NCI-H2227 (cell line): ENCODE data around the gene CBX6.
"Not testable (repeated sequence)": the region's sequence is repeated elsewhere in the genome, so short reads cannot be mapped to it uniquely, and the experiment has no call there.

ENCODE experiments used
- DNase-seq: peaks from one replicate; lab custom pipeline; 2025; ENCODE audit not compliant: unreplicated experiment; lab: John Stamatoyannopoulos, UW

Gene CBX6

DNA sequence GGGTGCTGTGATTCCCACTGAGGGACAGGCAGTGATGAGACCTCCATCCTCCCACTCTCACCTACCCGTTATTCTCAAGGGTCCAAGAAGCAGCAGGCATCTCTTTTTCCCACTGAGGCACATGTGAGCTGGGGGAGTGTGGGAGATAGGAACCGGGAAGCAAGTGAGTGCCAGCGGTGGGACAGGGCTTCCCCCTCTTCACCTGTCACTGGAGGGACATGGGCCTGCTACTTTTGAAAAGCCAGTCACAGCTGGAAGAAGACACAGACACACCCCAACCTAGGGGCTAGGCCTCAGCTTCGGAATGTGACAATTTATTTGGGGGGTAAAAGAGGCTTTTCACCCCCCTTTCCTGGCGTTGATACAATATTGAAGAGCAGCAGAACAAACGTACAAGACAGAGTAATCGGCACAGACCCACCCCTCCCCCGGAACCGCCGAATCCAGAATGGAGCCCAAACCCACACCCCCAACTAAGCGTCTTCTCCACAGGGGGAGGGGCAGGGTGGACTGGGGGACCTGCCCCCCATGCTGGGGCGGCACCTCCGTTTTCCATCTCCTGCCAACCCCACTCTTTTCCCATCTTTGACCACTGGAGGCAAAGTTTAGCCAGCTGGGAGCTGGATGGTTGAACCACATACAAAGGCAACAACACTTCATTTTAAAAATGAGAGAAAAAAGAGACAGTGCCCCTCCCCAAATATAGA is 10.7 kb downstream of the CBX6 start:
- DNase-seq, result no peak

DNA sequence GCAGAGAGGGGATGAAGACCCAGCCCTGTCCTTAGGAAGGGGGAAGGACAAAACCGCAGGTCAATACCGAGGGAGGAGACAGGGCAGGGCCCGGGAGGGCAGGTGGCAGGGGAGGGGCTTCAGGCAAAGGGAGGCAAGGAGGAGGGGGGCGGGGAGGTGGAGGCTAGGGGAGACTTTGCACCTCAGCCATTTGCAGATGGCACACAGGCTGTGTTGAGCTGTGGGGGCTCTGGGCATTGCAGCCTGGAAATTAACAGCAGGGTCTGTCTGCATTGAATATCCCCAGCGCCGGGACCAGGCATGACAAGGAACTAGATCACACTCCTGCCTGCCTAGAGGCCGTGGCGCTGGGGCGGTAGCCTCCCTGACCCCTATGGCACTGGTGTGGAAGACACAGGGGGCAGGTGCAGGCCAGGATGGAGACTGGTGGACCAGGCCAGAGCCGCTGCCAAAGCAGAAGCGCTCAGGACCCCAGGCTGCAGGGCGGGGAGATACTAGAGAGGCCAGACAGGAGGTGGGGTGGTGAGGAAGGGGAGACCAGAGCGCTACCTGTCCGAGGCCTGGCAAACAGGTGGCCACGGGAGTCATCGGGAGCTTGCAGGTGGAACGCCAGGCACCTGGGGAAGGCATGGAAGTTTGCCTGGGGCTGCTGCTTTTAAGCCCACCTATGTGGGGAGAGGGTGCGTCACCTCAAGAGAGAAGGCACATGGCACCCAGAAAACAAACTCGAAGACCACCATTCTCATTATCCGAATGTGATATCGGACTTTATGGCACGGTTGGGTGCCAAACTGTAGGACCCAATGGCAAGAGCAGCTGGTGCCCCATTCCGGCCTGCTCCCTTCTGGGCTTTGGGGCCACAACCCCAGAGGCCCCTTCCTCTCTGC is 11.5 kb downstream of the CBX6 start:
- no peak for DNase-seq

DNA sequence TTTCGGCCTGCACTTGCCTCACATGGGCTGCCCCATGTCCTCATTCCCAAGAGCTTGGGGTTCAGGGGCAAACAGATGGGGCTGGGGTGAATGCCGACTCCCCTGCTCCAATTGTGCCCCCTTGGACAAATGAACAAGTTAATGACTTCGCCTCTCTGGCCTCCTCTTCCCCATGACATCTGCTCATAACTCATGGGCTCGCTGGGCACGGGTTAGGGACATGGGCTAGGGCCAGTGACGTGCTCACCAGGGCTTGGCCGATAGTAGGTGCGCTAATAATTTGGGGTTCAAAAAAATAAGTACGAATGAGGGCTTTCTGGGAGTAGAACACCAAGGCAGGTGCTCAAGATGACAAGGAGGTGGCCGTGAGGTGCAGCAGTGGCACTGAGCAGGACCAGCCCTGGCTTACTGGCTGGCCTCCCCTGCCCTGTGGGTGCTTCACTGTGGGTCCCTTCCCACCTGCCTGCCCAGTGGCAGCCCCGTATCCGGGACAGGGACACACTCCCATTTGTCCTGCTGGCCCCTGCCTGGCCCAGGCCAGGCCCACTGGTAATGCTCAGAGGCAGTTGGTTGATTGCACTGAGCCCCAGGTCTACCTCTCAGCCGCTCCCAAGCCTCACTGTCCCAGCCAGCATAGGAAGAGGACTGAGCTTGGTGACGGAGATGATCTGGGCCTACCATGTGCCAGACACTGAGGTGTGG is 12.3 kb downstream of the CBX6 start:
- DNase-seq, result no peak

DNA sequence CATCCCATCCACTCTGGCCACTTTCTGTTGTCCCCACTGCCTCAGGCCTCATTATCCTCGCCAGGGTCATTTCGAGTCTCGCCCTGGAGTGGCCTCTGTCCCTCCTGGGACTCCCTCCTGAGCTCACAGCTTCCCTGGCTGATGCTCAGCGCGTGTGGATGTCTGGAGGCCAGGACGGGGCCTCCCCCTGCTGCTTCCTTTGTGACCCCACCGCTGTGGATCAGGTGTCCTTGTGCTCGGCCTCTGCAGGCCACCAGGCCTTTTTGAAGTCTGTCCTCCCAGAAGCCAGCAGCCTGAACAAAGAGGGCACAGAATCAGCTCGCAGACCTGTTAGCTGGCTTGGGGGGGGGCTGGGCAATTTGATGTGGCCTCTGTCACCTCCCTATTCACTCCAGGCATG is 13.5 kb downstream of the CBX6 start:
- no peak for DNase-seq

DNA sequence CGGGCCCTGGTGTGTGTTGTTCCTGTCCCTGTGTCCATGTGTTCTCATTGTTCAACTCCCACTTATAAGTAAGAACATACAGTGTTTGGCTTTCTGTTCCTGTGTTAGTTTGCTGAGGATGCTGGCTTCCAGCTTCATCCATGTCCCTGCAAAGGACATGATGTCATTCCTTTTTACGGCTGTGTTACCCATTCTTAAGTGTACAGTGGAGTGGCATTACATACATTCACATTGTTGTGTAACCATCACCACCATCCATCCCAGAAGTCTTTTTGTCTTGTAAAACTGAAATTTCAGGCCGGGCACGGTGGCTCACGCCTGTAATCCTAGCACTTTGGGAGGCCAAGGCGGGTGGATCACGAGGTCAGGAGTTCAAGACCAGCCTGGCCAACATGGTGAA is 17.5 kb downstream of the CBX6 start:
- DNase-seq, result not testable (repeated sequence)

DNA sequence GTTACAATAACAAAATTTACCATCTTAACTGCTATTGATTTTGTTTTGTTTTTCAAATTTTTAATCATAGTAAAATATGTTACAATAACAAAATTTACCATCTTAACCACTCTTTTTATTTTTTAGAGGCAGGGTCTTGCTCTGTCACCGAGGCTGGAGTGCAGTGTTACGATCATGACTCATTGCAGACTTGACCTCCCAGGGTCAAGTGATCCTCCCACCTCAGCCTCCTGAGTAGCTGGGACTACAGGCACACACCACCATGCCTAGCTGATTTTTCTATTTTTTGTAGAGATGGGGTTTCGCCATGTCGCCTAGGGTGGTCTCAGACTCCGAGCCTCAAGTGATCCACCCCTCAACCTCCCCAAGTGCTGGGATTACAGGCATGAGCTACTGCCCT is 18.1 kb downstream of the CBX6 start:
- not testable (repeated sequence) for DNase-seq

DNA sequence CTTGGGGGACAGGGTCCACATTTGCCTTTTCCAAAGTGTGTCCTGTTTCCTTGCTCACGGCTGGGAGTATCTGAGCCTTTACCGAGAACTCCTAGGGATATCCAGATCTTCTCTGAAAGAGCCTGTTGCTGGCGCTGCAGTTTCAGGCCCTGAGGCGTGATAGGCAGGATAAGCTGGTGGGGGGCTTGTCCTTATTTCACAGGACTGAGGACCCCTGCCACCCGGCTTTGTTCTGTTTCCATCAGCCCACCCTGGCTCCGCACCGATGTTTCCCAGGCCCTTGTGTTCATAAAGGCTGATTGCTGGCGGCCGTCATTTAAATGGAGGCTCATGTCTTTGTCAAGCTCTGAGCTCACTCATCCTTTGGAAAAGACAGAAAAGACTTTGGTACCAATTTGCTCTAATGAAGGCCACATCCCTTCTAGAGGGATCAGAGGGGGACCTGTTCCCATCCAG is 18.8 kb downstream of the CBX6 start:
- DNase-seq, result no peak

DNA sequence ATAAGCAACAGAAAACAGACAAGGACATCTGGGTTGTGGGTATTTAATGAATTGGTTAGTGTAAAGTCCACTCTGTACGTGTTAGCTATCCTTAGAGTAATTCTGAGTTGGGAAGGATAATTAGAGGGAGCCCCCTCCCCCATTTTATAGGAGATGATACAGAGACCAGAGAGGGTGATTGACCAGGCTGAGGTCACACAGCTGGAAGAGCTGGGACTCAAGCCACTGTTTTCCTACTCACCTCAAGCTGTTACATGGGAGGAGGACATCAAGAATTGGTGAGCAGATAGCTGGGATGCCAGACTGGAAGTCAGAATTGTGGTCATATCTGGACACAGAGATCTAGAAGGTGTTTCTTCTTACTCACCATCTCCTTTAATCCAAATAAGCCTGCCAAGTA is 19.5 kb downstream of the CBX6 start:
- DNase-seq, result no peak

DNA sequence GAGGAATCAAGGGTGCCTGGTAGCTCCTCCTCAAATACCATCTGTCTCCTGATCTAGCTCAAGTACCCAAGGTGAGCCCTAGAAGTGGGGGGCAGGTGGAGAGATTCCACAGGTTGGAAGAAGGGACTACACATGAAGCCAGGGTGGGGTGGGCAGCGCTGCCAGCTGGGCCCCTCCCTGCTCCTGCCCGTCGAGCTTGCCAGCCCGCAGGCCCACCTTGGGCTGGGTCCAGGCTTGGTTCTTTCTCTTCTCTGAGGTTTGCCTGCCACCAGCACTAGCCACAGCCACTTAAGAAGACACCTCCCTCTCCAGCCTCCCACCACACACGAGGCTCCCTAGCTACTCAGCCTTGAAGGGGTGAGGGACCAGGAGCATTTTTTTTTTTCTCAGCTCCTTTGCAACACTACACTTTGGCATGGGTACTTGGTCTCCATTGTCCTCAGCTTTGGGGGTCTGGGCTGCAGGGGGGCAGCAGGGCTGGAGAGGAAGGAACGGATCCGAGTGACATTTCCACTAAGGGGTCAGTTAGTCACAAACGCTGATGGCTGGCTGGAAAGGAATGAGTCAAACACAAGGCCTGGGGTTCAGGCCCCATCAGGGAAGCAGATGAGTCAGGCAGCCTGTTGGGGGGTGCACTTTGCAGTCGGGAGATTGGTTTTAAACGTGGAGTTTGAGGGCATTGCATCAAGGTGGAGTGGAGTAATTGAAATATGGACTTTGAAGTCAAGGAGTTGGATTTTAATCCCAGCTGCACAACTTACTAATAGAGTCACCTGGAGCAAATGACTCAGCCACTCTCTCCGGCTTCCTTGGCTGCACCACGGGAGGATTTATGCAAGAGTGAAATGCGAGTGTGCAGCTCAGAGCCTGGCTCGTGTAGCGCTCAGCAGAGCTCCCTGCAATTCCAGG is 20.8 kb downstream of the CBX6 start:
- no peak for DNase-seq

DNA sequence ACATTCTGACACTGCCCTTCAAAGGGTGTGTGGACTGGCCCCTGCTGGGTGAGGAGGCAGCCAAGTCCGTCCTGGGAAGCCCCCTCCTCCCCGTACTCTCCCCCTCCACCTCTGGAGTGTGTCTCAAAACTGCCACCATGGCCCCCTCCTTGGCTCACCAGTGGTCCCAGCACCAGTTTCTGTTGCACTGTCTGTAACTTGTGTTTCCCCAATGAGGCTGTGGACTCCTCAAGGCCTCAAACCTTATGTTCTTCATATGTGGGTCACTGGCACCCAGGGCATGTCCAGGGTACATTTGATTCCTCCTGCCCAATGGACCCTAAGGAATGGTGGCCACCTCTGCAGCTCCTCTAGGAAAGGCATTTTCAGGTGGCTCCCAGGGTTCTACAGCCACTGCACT is 21.6 kb downstream of the CBX6 start:
- DNase-seq, result no peak

DNA sequence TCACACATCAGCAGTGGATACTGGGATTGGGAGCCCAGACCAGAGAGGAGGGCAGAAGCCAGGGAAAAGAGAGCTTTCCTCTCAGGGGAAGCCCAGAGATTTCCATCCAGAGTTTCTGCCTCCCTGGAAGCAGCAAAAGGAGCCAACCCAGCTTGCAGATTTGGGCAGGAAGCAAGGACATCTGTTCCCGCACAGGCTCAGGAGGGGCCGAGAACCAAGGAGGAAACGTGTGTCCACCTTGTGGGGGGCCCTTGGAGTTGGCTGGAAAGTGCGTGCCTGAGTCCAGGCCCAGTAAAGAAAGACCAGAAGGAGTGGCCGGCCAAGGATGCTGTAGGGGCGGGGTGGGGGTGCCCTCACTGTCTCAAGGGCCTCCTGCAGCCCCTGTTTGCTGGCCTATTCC is 22.2 kb downstream of the CBX6 start:
- no peak for DNase-seq

DNA sequence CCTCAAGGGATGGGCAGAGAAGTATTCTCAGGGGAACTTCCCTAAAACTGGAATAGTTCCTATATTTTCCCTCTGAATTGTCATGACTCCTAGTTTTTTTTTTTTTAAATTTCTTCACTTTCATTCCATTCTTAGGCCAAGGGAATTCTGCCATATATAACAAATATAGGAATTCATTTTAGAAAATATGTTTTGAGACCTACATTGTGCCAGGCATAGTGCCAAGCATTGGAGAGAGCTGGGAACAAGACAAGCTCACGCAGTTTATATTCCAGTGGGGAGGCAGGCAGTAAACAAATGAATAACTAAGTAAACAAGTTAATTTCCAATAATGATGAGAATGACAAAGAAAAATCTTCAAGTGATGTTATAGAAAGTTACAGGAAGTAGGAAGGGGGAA is 25.6 kb downstream of the CBX6 start:
- no peak for DNase-seq

DNA sequence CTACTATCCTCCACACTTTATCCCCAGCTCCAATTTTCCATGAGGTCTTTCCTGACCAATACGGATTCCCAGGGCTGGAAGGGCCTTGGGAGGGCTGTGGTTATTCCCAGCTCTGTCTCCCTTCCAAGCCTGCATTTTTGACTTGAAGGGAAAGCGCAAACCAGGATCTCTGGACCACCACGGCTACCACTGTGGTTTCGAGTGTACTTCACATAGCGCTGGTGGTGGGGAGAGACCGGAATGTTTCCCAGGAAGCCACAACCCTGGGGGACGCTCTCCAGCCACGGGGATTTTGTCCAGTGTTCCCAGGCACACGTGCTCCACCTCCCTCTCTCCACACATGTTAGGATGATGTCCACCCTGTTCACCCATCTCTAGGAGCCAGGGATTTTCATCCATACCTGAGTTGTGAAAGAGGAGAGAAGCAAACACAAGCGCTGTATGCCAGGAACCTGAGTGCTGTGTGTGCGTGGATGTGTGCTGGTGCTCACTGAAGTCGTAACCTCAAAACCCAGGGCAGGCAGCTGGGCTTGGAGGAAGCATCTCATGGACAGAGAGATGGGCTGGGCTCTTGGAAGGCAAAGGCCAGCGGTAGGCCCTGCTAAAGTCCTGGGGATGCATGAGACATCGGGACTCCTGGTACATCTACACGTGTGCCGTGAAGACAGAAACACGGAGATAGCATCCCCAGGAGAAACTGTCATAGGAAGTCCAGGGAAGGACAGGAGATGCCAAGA is 26.8 kb downstream of the CBX6 start:
- DNase-seq, result no peak

DNA sequence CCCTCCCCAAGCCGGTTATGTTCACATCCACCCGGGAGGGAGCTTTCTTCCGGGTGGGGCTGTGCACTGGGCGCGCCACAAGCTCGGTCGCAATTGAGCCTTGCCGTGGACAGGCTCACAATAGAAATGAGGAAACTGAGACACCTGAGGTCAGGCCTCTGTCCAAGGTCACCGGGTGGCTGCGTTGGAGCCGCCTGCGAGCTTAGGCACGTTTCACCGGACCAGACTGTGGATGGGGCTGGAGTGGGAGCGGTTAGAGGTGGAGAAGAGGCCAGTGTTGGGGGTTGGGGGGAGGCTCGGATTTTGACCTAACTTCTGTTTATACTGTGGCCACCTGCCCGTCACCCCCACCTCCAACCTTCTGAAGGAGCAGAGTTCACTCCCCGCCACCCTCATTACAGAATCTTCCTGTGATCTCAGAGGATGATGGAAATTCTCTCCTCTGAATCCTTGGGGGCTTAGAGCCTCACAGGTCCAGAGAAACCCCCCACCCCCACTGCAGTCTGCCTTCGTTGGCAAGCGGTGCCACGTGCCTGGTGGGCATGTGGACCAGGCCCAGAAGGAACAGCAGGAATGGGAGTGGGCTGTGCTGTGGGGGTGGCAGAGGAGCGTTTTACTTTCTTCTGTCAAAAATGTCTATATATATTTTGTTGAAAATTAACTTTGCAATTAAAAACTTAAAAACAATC is 27.6 kb downstream of the CBX6 start:
- DNase-seq, result no peak

DNA sequence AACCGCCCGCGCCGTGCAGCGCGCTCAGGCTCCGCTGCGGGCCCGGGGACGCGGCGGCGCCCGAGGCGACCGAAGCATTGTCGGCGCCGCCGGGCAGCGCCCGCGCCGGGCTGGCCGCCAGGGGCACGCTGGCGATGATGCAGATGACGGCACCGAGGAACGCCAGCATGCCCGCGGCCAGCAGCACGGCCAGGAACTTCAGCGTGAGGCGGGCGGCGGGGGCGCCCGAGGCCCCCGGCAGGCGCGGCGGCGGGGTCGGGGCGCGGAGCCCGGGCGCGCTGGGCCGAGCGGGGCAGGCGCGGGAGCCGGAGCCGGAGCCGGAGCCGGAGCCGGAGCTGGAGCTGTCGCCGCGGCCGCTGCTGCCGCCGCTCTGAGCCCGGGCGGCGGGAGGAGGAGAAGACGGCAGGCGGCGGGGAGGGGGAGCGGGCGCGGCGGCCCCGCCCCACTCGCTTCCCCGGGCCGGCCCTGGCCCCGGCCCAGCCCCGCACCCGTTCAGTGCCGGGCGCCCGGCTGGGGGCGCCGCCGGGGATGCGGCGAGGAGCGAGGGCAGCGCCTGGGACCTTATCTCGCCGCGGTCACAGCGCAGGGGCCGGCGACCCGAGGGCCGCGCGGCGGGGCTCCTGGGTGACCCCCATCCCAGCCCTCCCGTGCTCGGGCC is 28.2 kb downstream of the CBX6 start, which contains the start of gene NPTXR:
Gene NPTXR, minus strand, starts transcription at position 372 of the 658 bp plus-strand sequence.
- peak; percentile 79 for DNase-seq

DNA sequence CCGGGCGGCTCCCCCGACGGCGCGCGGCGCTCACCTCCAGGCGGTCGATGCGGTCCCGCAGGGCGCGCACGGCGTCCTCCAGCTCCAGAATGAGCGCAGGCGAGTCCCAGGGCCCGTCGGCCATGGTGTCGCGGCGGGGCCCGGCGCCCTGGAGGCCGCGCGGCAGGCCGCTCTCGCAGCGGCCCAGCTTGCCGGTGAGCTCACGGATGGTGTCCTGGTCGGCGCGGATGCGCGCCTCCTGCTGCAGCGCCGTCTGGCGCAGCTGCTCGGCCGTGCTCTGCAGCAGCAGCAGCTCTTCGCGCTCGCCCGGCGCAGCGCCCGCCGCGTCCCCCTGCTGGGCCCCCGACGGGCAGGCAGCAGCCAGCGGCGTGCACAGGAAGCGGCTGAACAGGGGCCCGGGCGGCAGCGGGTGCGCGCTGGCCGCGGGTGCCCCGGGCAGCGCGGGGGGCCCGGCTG is 28.8 kb downstream of the CBX6 start:
- peak; percentile 81 for DNase-seq

DNA sequence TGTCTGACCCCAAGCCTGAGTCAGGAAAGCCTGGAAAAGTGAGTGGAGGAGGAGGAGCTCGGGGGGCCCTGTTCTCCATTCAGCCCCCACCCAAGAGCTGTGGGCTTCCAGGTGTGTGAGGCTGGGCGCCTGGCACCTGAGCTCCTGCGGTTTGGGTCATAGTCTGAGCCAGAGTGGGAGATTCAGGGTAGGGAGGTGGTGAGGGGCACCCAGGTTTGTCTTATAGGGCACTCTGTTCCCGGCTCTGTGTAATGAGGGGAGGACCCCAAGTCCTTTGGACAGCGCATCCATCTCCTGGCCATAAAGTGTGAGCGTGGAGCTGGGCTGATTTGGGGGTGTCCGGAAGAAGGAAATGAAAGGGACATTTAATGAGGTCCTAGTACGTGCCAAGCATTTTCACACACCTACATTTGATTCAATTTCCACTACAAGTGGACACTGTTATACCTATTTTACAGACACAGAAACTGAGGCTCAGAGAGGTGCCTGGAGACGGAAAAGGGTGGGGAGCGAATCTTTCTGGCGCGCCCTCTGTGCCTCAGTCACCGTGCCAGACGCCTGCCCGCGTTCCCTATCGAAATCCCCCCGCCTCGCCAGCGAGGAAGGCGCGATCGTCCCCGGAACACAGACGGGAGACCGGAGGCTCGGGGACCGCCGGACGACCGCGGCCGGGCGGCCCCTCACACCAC is 29.4 kb downstream of the CBX6 start:
- no peak for DNase-seq

DNA sequence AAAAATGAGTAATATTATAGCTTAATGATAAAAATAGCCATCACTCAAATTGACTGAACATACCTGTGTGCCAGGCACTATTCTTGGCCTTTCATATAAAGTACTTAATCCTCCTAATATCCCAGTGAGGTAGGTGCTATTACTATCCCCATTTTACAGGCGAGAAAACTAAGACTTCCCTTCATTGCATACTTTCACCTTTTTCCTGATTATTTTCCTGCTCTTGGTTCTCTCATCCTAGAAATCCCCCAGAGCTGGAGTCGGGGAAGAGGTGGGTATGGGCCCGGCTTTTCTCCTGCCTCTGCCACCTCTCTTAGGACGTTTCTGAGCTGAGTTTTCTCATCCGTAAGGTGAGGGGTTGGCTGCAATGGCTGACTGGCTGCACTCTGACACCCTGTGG is 30.4 kb downstream of the CBX6 start:
- DNase-seq, result no peak
